ENCODE results near the gene MCM5. TPM values are rescaled to one million over a fixed set of nuclear protein-coding genes. Genes with fewer than 3 reads are reported as not detected.

Gene MCM5
- total and polyA plus RNA-seq, 2 of the 13 experiments (the other 11 are each of a cell fraction or from before 2014, with no cell fraction given): 40.2 to 93.5 TPM

- TF ChIP-seq XRCC5 (optimal IDR thresholded peaks at IDR 0.05; ENCODE audit: low read length) (no peak), JUND (CRISPR knock-in tag; IDR thresholded peaks at IDR 0.05) (no peak), SNAPC4 (CRISPR knock-in tag; IDR thresholded peaks at IDR 0.05) (no peak), NCOA1 (CRISPR knock-in tag; IDR thresholded peaks at IDR 0.05) (no peak), ZNF367 (CRISPR knock-in tag; IDR thresholded peaks at IDR 0.05; ENCODE audit: borderline replicate concordance) (no peak), CREB1 (IDR thresholded peaks at IDR 0.05) (no peak), CREB1 (CRISPR knock-in tag; IDR thresholded peaks at IDR 0.05) (no peak), IRF1 (CRISPR knock-in tag; IDR thresholded peaks at IDR 0.05; ENCODE audit: low read depth) (no peak), RARG (CRISPR knock-in tag; IDR thresholded peaks at IDR 0.05; ENCODE audit: low read depth) (no peak), DMAP1 (CRISPR knock-in tag; IDR thresholded peaks at IDR 0.05) (no peak), HNF4A (CRISPR knock-in tag; IDR thresholded peaks at IDR 0.05) (peak; percentile 37; the same call in 1 of the 2 replicates), HMG20B (CRISPR knock-in tag; conservative IDR thresholded peaks at IDR 0.05) (no peak), ZZZ3 (CRISPR knock-in tag; IDR thresholded peaks at IDR 0.05; ENCODE audit: borderline replicate concordance) (no peak), MTERF4 (CRISPR knock-in tag; IDR thresholded peaks at IDR 0.05) (0 out of 2 replicates have a peak, but pooled peaks have one; percentile 46), ZFP62 (CRISPR knock-in tag; IDR thresholded peaks at IDR 0.05) (no peak), ZNF251 (CRISPR knock-in tag; IDR thresholded peaks at IDR 0.05) (no peak), ZBTB49 (CRISPR knock-in tag; IDR thresholded peaks at IDR 0.05; ENCODE audit: borderline replicate concordance) (no peak), U2AF2 (IDR thresholded peaks at IDR 0.05; ENCODE audit: low read depth, low read length) (no peak), ZNF556 (CRISPR knock-in tag; IDR thresholded peaks at IDR 0.05; ENCODE audit: borderline replicate concordance) (no peak), ZEB1 (IDR thresholded peaks at IDR 0.05; ENCODE audit: insufficient replicate concordance, low read depth) (no peak), PCBP2 (optimal IDR thresholded peaks at IDR 0.05; ENCODE audit: low read depth, low read length, poor library complexity, severe bottlenecking) (no peak)
Measured at GRCh38 chr22:35393116-35394010, 6.6 kb upstream of the MCM5 start (continued).

All from HepG2 (cell line).